Neural crest cell (in vitro differentiated cells): Measurements from ENCODE around the gene LTBP1. TPM values are rescaled to one million over a fixed set of nuclear protein-coding genes. Genes with fewer than 3 reads are reported as not detected.

Source experiments
- DNase-seq: peaks from one replicate; pipeline ENCODE4 v3.0.0; 2021; ENCODE audit warnings: low read depth, mixed read lengths, low spot score
- H3K27ac Mint-ChIP-seq: one replicate; pipeline ENCODE4 v1.8.0; 2021; ENCODE audit warnings: mild to moderate bottlenecking, mixed read lengths; ENCODE audit not compliant: unreplicated experiment
- H3K27me3 Mint-ChIP-seq: 2 replicates; pipeline ENCODE4 v1.8.0; 2021; ENCODE audit warnings: low read depth, mild to moderate bottlenecking, mixed read lengths
- H3K36me3 Mint-ChIP-seq: 2 replicates; pipeline ENCODE4 v1.8.0; 2021; ENCODE audit warnings: low read depth, mild to moderate bottlenecking, mixed read lengths
- H3K4me1 Mint-ChIP-seq: 2 replicates; pipeline ENCODE4 v1.8.0; 2021; ENCODE audit warnings: mixed read lengths
- H3K4me3 Mint-ChIP-seq: one replicate; pipeline ENCODE4 v1.8.0; 2021; ENCODE audit warnings: mild to moderate bottlenecking, mixed read lengths
- H3K9me3 Mint-ChIP-seq: 2 replicates; pipeline ENCODE4 v1.8.0; 2021; ENCODE audit warnings: mixed read lengths
- CTCF ChIP-seq: fragments of 200-600 bp; sonication (generic); conservative IDR thresholded peaks from 2 replicates; pipeline ENCODE4 v1.5.0; 2021; ENCODE audit warnings: antibody characterized with exemption, mild to moderate bottlenecking
- total RNA-seq: library from RNA; stranded (reverse); gene quantifications from 2 replicates; pipeline ENCODE4 v1.2.1, GENCODE V29; 2021

The LTBP1 gene
- total RNA-seq, 1 donor from 2014 or later, result 30.2 TPM

DNA sequence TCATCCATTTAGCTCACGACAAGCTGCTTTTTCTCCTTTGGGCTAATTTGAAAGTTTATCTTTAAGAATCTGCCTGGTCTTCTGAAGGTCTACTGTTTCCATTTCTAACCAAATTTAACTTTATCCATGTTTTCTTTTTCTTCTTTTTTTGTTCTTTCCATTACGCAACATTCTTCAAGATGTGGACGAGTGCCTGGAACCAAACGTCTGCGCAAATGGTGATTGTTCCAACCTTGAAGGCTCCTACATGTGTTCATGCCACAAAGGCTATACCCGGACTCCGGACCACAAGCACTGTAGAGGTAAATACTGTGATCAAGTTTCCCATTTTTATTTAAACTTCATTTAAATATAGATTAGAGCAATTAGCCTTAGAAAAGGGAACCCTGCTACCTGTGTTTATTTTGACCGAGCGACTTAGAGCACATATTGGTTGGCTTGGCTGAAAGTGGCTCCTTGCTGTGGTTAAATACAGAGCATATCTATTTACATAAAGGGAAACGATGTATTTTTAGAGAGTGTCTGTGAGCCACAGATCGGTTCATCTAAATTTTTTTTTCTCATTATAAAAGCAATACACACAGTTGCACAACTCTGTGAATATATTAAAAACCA is 346.3 kb downstream of the LTBP1 start:
- no peak overlapping the region for H3K4me3 Mint-ChIP-seq
- TF ChIP-seq CTCF, result no peak
- no peaks in the 10 kb centered on the region for H3K4me1 Mint-ChIP-seq
- H3K27me3 Mint-ChIP-seq, result no peaks in the 10 kb centered on the region
- peaks cover 3% of the 10 kb centered on the region for H3K36me3 Mint-ChIP-seq
- DNase-seq, result no peak
- no peaks in the 10 kb centered on the region for H3K9me3 Mint-ChIP-seq
- no peak overlapping the region for H3K27ac Mint-ChIP-seq

DNA sequence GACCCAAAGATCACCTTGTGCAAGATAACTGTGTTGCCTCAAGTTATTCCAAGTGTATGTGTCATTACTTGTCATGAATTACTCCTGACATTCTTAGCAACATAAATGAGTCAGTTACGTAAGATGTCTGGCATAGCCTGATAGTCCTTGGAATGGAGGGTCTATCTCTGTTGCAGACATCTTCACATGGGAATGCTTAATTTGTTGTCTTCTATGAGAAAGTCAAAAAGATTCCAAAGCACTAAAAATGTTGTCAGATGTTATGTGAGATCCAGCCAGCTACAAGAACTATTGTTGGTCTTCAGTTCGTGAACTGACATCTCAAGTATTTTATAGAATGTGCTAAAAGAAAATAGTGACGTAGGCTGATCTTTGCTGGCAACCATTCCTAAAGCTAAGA is 351.5 kb downstream of the LTBP1 start:
- H3K27ac Mint-ChIP-seq, result no peak overlapping the region
- no peaks in the 10 kb centered on the region for H3K4me1 Mint-ChIP-seq
- H3K27me3 Mint-ChIP-seq, result no peaks in the 10 kb centered on the region
- TF ChIP-seq CTCF, result no peak
- H3K36me3 Mint-ChIP-seq, result peaks cover 3% of the 10 kb centered on the region
- no peak overlapping the region for H3K4me3 Mint-ChIP-seq
- no peaks in the 10 kb centered on the region for H3K9me3 Mint-ChIP-seq
- DNase-seq, result no peak

- no peak for DNase-seq
- Mint-ChIP-seq H3K9me3 (peaks cover 3% of the 10 kb centered on the region), H3K4me1 (no peaks in the 10 kb centered on the region), H3K27ac (no peak overlapping the region), H3K4me3 (no peak overlapping the region), H3K36me3 (peaks cover 8% of the 10 kb centered on the region), H3K27me3 (no peaks in the 10 kb centered on the region)
- TF ChIP-seq CTCF, result no peak
These were observed 354.6 kb downstream of the LTBP1 start for GRCh38 chr2:33301355-33301754.

DNA sequence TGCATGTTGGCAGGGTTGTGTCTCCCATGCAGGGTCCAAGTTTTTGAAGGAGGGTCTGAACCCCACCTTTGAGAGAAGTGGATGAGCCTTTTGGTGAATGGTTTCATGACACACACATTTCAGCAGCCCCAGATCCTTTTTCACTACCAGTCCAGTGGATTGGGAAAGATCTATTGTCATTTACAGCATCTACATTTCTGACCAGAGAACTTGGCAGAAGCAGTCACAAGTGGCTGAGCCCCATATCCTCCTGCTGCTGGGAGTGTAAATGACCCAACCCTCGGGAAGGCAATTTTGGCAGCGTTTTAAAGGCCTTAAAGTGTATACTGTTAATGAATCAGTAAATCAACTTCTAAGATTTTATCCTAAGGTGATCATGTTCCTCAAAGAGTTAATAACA is 355.6 kb downstream of the LTBP1 start:
- DNase-seq, result no peak
- Mint-ChIP-seq H3K9me3 (peaks cover 3% of the 10 kb centered on the region), H3K4me1 (no peaks in the 10 kb centered on the region), H3K27ac (no peak overlapping the region), H3K36me3 (peaks cover 7% of the 10 kb centered on the region), H3K4me3 (no peak overlapping the region), H3K27me3 (no peaks in the 10 kb centered on the region)
- TF ChIP-seq CTCF, result no peak

DNA sequence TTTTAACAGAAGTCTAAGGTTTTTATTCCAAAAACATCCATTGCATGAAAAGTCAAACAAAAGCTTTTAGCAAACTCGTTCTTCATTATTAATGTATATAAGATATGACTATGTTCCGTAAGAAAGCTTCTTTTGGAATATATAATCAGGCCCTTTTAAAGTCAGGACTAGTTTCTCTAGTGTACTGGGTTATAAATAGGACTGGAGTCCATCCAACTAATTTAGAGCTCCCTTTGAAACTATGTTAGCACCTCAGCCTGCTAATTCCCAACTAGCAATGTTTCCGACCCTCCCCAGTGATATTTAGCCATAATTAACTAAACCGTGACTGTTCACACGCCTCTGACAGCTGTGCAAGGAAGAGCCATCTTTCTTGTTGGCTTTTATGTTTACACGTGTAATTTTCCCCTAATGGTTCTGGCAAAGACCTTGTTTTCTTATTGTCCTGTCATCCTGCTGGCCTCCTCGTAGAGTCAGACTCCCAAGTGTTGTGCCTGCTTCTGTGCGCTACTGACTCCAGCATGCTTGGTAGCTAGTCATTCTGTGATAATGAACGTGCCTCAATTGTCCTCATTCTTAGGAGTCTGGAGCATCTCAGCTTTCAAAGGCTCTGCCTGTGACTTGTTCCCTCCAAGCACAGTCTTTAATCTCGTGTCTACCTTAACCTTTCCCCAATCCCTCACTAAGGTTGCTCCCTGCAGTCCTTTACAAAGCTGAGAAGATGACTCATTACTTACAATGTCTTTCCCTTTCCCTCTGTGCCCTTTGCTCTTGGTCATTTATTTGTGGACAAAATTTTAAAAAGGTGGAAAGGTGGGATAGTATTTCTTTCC is 357.5 kb downstream of the LTBP1 start:
- H3K36me3 Mint-ChIP-seq, result peaks cover 7% of the 10 kb centered on the region
- H3K4me1 Mint-ChIP-seq, result no peaks in the 10 kb centered on the region

More for the DNA sequence above, 357.5 kb downstream of the LTBP1 start:
- no peak for DNase-seq
- no peak for TF ChIP-seq CTCF
- peaks cover 3% of the 10 kb centered on the region for H3K9me3 Mint-ChIP-seq
- H3K27me3 Mint-ChIP-seq, result no peaks in the 10 kb centered on the region
- H3K4me3 Mint-ChIP-seq, result no peak overlapping the region
- H3K27ac Mint-ChIP-seq, result no peak overlapping the region
